HL-60 (cell line): Measurements from ENCODE around the gene SDE2.

Source experiments
- POLR2AphosphoS5 ChIP-seq: IDR thresholded peaks from 2 replicates; pipeline ENCODE4 v1.6.1; 2012; ENCODE audit warnings: low read depth
- TF ChIP-seq, protein P1 (sequence below): IDR thresholded peaks from one replicate; pipeline ENCODE4 v1.5.1; 2011; ENCODE audit warnings: low read length, control low read depth, inconsistent platforms; ENCODE audit not compliant: insufficient read depth

DNA sequence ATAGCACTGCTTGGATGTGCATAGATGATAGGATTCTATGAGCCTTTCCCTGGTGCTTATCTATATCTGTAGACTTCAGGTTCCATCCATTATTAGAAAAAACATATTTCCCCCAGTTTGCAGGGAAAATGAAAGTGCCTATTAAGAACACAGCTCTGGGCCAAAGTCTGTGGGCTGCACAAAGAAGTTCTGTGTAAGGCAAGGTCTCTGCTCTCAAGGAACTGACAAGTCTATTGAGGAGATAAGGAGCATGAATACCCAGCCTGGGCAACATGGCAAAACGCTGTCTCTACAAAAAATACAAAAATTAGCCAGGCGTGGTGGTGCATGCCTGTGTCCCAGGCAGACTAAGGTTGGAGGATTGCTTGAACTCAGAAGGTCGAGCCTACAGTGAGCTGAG lies 22.3 kb upstream of the SDE2 start:
- no peak for TF ChIP-seq POLR2AphosphoS5
- TF ChIP-seq, protein P1, sequence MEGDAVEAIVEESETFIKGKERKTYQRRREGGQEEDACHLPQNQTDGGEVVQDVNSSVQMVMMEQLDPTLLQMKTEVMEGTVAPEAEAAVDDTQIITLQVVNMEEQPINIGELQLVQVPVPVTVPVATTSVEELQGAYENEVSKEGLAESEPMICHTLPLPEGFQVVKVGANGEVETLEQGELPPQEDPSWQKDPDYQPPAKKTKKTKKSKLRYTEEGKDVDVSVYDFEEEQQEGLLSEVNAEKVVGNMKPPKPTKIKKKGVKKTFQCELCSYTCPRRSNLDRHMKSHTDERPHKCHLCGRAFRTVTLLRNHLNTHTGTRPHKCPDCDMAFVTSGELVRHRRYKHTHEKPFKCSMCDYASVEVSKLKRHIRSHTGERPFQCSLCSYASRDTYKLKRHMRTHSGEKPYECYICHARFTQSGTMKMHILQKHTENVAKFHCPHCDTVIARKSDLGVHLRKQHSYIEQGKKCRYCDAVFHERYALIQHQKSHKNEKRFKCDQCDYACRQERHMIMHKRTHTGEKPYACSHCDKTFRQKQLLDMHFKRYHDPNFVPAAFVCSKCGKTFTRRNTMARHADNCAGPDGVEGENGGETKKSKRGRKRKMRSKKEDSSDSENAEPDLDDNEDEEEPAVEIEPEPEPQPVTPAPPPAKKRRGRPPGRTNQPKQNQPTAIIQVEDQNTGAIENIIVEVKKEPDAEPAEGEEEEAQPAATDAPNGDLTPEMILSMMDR = no peak
